ENCODE results near the gene PRKG2.
"Not testable (repeated sequence)": the region's sequence is repeated elsewhere in the genome, so short reads cannot be mapped to it uniquely, and the experiment has no call there.

Gene PRKG2

GRCh38 chr4:81214144-81214880, 710 bp downstream of the PRKG2 start:
- no peak for DNase-seq

DNA sequence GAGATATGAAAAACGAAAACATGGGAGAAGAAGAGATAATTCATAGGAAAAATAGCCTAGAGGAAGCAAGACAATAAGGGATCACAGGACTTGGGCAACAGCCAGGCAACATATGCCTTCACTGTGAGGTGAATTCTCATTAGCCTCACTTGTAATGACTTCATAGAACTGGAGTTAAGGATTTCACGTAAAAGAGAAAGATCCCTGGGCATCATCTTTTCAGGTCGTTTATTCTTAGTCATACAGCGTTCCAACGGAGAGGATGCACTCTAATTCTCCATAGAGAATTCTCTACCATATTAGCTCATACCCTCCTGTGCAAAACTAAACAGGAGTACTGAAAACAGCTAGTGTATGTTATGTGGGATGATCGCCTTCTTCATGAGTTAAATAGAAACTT, 1.4 kb downstream of the PRKG2 start:
- DNase-seq = no peak

- no peak for DNase-seq
These were observed 3.1 kb downstream of the PRKG2 start for GRCh38 chr4:81211956-81212355.

GRCh38 chr4:81207828-81208227, 7.2 kb downstream of the PRKG2 start:
- no peak for DNase-seq

- DNase-seq = no peak
These were observed 9.7 kb downstream of the PRKG2 start for GRCh38 chr4:81205302-81205701.

GRCh38 chr4:81204571-81204970, 10.5 kb downstream of the PRKG2 start:
- no peak for DNase-seq

- no peak for DNase-seq
These were observed 15.2 kb downstream of the PRKG2 start for GRCh38 chr4:81199831-81200230.

DNA sequence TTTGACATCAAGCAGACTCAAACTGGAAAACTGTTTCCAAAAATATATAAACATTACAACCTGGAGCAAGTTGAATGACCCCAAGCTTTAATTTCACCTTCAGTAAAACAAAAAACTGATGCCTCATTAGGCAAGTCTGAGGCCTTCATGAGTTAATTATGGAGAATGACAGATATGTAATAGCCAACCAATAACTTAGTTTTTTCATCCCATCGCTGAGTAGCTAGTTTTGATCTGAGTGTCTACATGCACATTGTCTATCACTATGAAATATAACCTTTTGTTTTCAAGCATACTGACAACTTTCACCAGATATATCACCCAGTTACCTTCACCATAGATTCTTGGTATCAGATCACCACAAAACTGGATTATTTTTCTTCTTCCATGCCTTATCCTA, 16.4 kb downstream of the PRKG2 start:
- DNase-seq = no peak

DNA sequence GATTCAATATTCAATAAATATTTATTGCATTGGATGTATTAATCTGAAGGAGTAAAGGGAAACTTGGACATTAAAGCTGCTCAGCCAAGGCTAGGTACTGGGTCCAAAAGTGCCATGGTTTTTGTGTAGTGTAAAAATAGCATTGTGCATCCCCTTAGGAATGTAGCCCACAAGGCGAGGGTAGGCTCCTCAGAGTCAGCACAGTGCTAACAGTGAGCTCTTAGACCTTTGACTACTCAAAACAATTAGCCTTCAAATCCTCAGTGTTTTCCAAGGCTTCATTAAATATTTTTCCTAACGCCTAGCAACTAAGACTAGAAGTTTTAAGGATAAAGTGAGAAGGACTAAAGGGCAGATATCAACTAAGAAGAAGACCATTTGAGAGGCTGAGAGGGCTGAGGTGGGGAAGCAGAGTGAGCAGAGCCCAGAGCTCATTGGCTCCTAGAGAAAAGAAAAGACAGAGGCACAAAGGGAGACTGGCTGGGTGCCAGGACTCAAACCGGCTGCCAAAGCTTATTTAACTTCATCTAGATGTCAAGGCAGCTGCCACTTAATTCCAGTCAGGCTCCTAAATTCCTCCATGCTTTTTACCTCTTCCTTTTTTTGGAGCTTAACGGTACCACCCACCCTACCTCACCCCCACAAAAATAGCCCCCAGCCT, 17.0 kb downstream of the PRKG2 start:
- no peak for DNase-seq

- no peak for DNase-seq
These were observed 18.8 kb downstream of the PRKG2 start for GRCh38 chr4:81196126-81196650.

- DNase-seq = no peak
These were observed 19.5 kb downstream of the PRKG2 start for GRCh38 chr4:81195475-81195874.

- DNase-seq = no peak
These were observed 20.7 kb downstream of the PRKG2 start for GRCh38 chr4:81194286-81194685.

DNA sequence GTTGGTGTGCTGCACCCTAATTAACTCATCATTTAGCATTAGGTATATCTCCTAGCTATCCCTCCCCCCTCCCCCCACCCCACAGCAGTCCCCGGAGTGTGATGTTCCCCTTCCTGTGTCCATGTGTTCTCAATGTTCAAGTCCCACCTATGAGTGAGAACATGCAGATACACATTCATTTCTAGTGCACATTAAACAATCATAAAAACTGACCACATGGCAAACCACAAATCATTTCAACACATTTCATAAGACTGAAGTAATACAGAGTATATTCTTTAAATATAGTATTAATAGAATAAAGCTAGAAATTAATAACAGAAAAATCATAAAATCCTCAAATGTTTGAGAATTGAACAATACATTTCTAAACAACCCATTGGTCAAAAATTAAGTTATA, 34.1 kb downstream of the PRKG2 start:
- DNase-seq = no peak

- no peak for DNase-seq
These were observed 35.7 kb downstream of the PRKG2 start for GRCh38 chr4:81179326-81179725.

DNA sequence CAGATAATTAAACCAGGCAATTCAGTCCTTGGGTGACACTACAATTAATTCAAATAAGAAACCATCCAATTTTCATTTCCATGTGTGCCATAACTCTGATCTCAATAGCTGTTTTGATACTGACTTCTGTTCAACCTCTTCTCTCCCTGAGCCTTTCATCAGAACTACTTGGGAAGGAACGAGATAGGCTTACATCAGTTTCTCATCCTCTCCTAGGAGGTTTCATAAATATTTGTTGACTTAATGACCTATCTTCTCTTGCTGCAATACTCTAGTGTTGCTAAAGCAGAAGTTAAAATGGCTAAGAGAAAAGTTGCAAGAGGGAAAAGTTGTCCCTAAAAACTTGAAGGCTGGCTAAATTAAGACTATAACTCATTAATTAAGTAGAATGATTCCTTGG, 41.8 kb downstream of the PRKG2 start:
- DNase-seq = no peak

DNA sequence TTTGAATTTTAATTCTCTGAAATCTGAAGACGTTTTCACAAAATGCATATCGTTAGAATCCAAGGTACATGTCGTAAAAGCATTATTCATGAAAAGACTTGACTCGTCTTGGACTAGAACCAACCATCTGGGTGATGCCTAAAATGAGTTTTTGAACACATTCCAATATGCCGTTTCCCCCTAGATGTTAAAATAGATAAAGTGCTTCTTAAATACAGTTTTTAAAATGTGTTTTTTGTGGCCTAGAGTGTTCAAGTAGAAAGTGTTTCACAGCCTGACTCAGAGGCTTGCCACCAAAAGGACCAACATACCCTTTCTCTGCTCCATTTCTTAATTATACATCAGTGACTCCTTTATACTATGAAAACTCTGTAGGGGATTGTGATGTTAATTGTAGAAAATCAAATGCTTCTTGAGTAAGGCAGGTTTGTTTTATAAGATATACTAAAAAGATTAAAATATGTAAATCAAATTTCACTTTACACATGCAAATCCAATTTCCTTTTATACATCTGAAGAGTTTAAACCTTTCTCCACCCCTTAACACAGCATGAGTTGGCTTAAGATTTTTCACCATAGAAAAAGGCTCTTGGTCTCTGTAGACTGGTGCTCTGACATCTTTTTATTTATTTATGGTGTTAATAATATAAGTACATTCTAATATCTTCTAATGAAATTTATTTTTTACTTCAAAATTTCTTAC, 48.4 kb downstream of the PRKG2 start:
- DNase-seq = no peak

DNA sequence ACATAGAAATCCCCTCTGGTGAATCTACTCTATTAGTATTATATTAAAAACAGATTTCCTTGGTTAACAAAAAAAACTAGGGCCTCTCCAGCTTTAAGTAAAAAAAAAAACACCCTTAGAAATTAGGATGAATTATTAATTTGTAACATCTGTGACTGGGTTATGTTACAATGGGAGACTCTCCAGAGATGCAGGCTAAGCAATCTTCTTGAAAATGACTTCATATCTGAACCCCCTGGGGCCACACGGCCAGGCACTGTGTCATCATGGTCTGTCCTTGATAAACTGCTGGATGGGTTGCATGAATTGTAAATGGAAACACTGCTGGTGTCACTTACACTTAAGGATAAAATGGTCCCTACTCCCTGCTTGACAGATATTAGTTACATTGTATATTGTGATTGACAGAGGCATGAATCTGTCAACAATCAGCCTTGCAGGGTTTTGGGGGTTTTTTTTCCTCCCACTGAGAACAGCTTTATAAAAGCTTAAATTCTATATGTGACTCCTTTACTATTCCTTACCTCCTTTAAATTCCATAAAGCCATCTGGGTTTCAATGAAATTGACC, 49.1 kb downstream of the PRKG2 start:
- DNase-seq = no peak

DNA sequence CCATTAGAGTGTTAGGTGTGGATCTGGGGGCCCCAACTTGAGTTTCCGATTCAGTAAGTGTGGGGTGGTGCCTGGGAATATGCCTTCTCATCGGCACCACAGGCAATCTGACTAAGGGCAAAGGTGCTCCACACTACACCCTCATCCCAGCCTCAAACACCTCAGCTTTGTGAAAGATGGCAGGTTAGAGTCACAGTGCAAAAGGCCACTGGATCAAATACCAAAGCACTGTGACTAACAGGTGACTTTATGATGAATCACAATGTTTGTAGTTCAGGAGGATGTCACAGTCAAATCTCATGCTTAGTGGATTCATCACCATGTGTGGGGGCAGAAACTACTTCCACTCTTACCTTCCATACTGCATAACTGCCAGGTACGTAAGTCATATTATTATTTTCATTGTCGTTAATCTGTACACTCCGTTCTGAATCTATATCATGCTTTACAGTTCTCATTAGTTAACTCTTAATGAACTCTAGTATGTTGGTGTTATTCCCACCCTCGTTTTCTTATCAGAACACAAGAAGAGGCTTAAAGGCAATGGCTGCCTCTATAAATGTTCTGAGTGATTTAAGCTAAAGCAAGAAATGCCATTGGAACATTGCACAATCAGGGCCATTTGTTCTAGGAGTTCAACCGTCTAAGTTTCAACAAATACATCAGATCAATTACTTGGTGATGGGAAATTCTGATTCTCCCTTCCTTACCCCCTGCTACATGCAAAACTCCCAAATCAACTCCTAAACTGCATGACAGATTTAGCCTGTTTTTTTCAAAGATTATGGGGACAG, 50.2 kb downstream of the PRKG2 start:
- DNase-seq = no peak

DNA sequence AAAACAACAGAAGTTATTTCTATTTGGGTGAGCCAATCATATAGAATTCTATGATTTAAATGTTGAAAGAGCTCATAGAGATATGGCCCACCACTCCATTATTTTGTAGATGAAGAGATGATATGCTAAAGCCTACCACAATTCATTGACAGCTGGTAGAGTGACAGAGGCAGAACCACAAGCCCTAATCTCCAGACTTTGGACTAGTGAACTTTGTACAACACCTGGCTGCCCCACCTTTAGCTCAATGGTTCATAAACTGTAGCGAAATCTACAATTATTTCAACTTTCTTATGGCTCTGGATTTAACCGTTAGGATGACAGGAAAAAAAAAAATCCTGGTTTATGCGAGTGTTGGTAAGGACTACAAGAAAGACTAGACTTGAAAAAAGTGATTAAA, 50.9 kb downstream of the PRKG2 start:
- DNase-seq = no peak

DNA sequence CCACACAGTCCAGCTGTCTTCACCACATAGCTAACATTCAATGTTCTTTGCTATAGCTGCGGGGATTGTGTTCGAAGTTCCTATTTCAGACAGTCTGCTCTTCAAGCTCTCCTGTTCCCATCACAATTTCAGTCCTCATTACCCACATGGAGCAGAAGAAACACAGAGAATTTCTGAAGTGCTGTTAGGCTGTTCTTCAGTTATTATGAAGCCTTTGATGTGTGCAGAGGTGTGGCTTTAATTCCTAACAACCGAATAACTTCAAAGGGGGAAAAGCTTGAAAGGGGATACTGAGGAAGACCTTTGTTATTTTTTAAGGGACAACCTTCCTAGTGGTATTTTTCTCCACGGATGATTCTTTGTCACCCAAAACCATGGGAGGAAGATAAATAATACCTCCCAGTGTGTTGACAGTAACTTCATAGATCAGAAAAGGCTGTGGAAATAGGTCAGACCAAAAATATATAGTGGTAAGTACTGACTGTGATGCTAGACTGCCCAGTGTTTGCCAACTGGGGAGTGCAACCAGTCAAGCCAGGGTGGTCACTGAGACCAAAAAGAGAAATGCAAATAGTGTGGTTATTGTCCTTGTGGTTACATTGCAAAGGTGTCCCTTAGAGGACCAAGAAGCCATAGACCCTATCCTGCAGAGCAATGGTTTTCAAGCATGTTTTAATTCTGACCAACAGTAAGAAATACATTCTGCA, 52.1 kb downstream of the PRKG2 start:
- no peak for DNase-seq

DNA sequence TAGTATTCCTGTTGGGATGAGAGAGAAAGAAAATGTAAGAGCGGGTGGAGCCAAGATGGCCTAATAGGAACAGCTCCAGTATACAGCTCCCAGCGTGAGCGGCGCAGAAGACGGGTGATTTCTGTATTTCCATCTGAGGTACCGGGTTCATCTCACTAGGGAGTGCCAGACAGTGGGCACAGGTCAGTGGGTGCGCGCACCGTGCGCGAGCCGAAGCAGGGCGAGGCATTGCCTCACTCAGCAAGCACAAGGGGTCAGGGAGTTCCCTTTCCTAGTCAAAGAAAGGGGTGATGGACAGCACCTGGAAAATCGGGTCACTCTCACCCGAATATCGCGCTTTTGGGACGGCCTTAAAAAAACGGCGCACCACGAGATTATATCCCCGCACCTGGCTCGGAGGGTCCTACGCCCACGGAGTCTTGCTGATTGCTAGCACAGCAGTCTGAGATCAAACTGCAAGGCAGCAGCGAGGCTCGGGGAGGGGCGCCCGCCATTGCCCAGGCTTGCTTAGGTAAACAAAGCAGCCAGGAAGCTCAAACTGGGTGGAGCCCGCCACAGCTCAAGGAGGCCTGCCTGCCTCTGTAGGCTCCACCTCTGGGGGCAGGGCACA, 61.2 kb downstream of the PRKG2 start:
- not testable (repeated sequence) for DNase-seq

All from GDM1 (cell line).